Measurements from ENCODE around the gene SWI5.
"Not testable (repeated sequence)": the region's sequence is repeated elsewhere in the genome, so short reads cannot be mapped to it uniquely, and the experiment has no call there.

The SWI5 gene

GRCh38 chr9:128276008-128276573 is at the start of gene SWI5:
Gene SWI5 (plus strand): TSS chr9:128276276.
- peak; percentile 100 for DNase-seq

GRCh38 chr9:128226412-128226801 is 49.7 kb upstream of the SWI5 start:
- DNase-seq: no peak

GRCh38 chr9:128230897-128231296 is 45.2 kb upstream of the SWI5 start:
- DNase-seq: not testable (repeated sequence)

- no peak for DNase-seq
Measured at GRCh38 chr9:128231638-128232527, 44.2 kb upstream of the SWI5 start.

GRCh38 chr9:128232528-128233428 is 43.3 kb upstream of the SWI5 start:
- DNase-seq: no peak

- no peak for DNase-seq
Measured at GRCh38 chr9:128233817-128234406, 42.2 kb upstream of the SWI5 start.

GRCh38 chr9:128242124-128242523 is 34.0 kb upstream of the SWI5 start:
- no peak for DNase-seq

GRCh38 chr9:128242828-128243214 is 33.3 kb upstream of the SWI5 start:
- no peak for DNase-seq

GRCh38 chr9:128243215-128244018 is 32.7 kb upstream of the SWI5 start:
- no peak for DNase-seq

GRCh38 chr9:128244091-128244836 is 31.8 kb upstream of the SWI5 start:
- DNase-seq: no peak

- no peak for DNase-seq
Measured at GRCh38 chr9:128244837-128245231, 31.2 kb upstream of the SWI5 start.

- DNase-seq: no peak
Measured at GRCh38 chr9:128245421-128246151, 30.5 kb upstream of the SWI5 start.

GRCh38 chr9:128246471-128246870 is 29.6 kb upstream of the SWI5 start:
- no peak for DNase-seq

- DNase-seq: no peak
Measured at GRCh38 chr9:128247226-128247803, 28.8 kb upstream of the SWI5 start.

GRCh38 chr9:128249558-128249907 is 26.5 kb upstream of the SWI5 start:
- DNase-seq: no peak

- DNase-seq: no peak
Measured at GRCh38 chr9:128249908-128250838, 25.9 kb upstream of the SWI5 start.

- DNase-seq: no peak
Measured at GRCh38 chr9:128250839-128251731, 25.0 kb upstream of the SWI5 start.

GRCh38 chr9:128251732-128252100 is 24.4 kb upstream of the SWI5 start:
- DNase-seq: no peak
